GM18951 (cell line): ENCODE results near the gene LRTM1.

Experiments used
- POLR2A ChIP-seq: IDR thresholded peaks from 4 replicates; pipeline ENCODE4 v1.6.1; 2011; ENCODE audit warnings: mild to moderate bottlenecking; ENCODE audit not compliant: insufficient read length, insufficient read depth; ENCODE audit errors: extremely low read depth
- in situ Hi-C: fragments of 300-500 bp; cut with MboI; formaldehyde crosslinking; loops from one replicate; pipeline ENCODE4 v1.12.0; 2022; ENCODE audit warnings: low sequenced_read_pairs, mixed read lengths, inconsistent platforms; ENCODE audit not compliant: unreplicated experiment

Gene LRTM1

DNA sequence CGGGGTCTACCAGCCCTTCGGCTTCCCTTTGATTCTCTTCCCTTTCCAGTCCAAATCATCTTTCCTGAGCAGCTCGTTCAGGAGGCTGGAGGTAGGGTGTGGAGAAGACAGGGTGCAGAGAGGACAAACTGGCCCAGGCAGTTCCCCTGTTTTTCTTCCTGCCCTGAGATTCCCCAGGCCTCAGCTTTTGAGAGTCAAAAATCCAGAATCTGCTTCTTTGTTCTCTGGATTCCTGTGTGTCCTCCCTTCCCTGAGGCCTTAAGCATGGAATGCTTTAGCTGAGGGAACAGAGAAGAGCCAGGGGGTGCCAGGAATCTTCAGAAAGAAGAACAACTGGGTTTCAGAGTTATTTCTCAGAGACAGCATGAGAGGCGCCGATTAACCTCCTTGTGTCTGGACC is 26.7 kb upstream of the LRTM1 start:
- no peak for TF ChIP-seq POLR2A
- in situ Hi-C loops, result no loop called here

DNA sequence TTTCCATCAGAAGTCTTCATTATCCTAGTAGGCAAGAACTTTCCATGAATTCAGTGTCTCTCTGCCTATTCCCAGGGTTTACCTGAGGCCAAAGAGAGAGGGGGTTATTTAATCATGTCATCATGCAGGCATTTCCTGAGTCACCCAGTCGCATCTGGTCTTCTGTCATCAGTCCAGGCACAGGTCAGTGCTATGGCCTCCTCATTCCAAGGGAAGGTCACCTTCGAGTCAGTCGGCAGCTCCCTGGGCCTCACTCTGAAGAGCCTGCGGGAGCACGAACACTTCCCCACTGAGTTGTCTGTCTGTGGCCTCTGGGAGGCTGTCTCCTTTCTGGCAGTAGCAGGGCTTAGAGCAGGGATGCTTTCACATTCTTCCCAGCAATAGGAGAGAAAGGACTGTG is 26.2 kb upstream of the LRTM1 start:
- in situ Hi-C loops, result no loop called here
- TF ChIP-seq POLR2A, result no peak

- in situ Hi-C loops, result no loop called here
- no peak for TF ChIP-seq POLR2A
These were observed 23.5 kb upstream of the LRTM1 start for GRCh38 chr3:54951405-54951804.

DNA sequence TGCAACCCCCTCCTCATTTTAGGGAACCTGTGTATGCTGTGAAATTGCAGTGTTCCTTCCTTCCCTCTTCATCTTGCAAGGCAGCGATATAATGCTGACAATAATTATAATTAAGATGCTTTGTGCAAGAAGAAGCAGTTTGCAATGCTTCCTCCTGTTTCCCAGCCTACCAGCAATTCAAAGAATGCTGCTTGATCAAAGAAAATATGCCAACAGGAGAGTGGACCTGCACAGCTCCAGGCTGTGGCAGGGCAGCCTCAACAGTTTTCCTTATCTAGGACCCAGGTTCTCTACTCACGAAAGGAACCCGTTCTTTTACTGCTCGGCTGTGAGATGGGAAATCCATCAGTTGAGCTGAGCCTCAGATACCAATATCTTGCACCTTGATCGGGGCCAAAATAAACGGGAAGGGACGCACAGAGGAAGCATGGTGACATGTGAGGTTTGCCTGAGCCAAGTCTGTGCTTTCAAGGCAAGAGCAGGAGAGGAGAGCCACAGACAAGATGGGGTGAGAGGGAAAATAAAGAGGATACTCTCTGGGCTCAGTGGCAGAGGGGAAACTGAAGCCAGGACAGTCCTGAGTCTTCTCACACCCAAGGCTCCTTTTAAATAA is 22.6 kb upstream of the LRTM1 start:
- in situ Hi-C loops, result no loop called here
- no peak for TF ChIP-seq POLR2A

DNA sequence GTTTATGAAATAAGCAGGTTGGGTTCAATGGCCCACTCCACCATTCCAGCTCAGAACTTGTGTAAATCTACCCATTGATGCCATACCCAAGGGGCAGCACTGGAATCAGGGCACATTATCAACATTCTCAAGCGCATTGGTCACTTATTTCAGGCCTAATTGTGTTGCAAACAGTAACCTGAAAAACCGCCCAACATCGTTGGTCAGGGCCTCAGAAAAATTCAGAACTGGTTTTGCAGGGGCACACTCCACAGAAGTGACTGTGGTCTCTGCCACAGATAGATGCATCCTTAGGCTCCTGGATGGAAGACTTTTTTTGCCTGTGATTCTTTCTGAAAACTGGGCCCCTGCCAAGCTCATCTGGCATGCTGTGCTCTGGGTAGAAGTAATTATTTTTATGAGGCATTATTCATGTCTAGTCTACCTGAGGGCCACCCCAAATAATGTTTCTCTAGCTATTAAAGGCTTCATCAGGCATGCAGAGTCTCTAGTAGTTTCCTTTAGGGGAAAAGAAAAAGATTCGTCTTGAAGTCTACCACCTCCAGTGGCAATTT is 21.7 kb upstream of the LRTM1 start:
- in situ Hi-C loops, result no loop called here
- no peak for TF ChIP-seq POLR2A

DNA sequence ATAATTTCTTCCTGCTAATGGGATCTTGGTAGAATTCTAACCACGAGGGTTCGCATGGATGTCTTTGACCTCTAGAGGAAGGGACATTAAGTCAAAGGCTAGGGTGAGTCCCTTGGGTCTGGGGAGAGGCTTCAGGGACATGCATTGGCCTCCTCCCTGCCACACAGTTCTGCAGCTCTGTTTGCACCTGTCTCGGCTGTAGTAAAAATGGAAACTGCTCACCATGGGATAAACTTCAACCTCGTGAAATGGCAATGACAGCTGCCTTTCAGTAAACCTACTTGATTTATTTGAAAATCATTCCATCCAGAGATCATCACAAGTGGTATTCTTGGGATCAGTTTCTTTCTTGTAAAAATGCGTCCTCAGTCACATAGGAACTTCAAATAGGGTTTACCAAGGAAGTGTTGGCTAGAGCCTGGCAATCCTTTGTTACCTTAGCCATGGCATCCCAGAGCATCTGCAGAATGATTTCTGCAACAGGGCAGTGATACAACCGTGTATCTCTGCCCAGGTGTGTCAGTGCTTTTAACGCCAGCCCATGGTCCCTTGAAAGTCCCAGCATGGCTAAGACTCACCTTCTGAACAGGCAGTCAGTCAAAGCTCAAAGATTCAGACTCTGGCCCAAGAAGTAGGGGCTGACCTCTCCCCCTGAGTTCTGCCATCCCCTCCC is 14.0 kb upstream of the LRTM1 start:
- TF ChIP-seq POLR2A, result no peak

DNA sequence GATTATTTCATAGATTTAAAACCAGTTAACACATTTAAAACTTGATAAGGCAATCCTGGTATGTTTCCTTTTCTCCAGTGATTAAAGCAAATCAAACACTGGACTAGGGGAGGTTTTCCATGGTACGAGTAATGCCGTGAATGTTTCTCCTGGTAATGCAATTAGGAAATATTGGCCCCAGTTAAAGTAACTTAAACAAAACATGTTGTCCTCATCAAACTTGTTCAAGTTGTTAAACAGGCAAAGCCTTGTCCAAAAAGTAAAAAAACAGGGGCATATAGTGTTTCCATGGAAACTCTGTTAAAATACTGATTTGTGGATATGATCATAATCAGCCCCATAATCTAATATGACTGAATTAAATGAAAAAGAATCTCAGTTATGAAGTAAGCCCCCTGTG is 13.1 kb upstream of the LRTM1 start:
- TF ChIP-seq POLR2A, result no peak
- in situ Hi-C loops, result no loop called here

More for the DNA sequence above, 14.0 kb upstream of the LRTM1 start:
- in situ Hi-C loops, result no loop called here

- no peak for TF ChIP-seq POLR2A
- in situ Hi-C loops, result no loop called here
These were observed 11.9 kb upstream of the LRTM1 start for GRCh38 chr3:54939557-54940300.

GRCh38 chr3:54936561-54936960 is 8.7 kb upstream of the LRTM1 start:
- no peak for TF ChIP-seq POLR2A
- in situ Hi-C loops, result no loop called here

- TF ChIP-seq POLR2A, result no peak
- in situ Hi-C loops, result no loop called here
These were observed 8.0 kb upstream of the LRTM1 start for GRCh38 chr3:54935869-54936268.

DNA sequence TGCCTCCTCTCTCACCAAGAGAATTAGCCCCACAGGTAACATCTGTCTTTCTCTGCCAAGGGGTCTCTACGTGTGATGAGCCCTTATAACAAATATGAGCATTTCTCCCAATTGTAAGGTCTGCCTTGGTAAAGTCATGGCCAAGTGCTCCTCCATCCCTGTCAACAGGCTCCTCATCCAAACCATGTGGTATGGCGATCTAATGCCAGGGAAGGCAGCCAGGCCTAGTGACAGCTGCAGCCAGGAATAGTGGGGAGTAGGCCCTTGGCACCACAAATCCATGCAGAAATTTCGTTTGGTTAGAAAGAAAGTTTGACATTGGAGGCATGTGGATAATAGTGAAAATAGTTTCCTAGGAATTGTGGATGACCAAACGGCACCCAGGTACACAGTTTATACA is 4.7 kb upstream of the LRTM1 start:
- TF ChIP-seq POLR2A, result no peak
- in situ Hi-C loops, result no loop called here

DNA sequence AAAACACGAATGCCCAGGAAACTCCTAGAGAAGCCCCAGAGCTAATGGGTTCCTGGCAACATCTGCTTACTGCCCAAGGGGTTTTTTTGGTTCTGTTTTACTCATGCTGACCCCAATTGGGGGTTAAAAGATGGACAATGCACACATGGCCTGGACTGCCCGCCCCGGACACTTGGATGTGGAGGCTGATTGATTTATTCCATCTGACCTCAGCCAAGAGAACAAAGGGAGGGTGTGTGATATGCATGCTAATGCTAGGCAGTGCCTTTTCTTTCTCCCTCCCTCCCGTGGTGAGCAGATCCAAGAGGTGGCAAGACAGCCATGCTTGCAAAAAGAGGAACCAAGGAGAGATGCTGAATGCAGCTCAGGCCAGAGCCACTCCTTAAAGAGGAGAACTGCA is 3.3 kb upstream of the LRTM1 start:
- TF ChIP-seq POLR2A, result no peak
- in situ Hi-C loops, result no loop called here

GRCh38 chr3:54918516-54918915 is 9.3 kb downstream of the LRTM1 start:
- TF ChIP-seq POLR2A, result no peak
- in situ Hi-C loops, result no loop called here

DNA sequence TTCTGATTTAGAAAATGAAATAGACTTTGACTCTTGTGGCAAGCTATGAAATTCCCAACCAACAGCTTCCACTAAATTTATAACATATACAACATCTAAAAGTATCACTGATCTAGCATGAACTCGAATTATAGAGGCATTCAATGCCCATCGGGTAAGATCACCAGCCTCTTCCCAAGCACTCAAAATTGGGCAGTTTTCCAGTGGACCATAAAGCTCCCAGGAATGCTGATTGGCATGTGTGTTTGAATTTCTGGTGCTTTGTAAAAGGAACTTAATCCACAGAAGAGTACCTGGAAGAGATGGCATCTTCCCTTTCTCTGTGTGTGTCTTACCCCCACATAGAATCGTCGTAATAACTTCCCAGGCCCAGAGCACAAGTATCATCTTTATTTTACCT is 10.0 kb downstream of the LRTM1 start:
- no peak for TF ChIP-seq POLR2A
- in situ Hi-C loops, result no loop called here

DNA sequence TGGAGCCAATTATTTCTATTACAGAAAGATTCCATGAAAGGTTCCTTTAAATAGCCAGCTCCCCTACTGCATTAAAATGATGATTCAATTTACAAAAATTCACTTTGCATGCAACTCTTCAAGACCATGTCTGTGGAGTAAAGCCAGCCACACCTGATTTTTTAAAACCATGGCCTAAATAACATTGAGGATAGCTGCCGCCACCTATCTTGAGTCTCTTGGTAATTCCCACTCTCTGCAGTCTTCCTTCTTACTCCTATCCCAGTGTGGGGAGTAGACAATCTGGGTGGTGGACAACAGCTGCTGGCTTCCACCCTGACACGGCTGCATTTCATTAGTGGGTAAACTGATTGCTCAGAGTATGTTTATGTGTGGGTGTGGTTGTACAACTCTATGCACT is 10.7 kb downstream of the LRTM1 start:
- in situ Hi-C loops, result no loop called here
- no peak for TF ChIP-seq POLR2A
